H1 (cell line): ENCODE data around the gene PUS3. TPM values are rescaled to one million over a fixed set of nuclear protein-coding genes. Genes with fewer than 3 reads are reported as not detected.

Source experiments
- RBBP5 ChIP-seq: IDR thresholded peaks from 2 replicates; pipeline ENCODE4 v1.7.1; 2012; ENCODE audit warnings: low read depth, mild to moderate bottlenecking, inconsistent platforms, low read length, moderate library complexity, borderline replicate concordance
- polyA plus RNA-seq, 7 experiments: library from polyadenylated mRNA; depleted of rRNA in 3 of 7; stranded (reverse) in 5 of 7; unstranded in 2 of 7; fragments of >200 nt in 5 of 7; fragments of 200-250 nt in 2 of 7; gene quantifications; 1 replicate in 5 of 7; 2 replicates in 1 of 7; 4 replicates in 1 of 7; pipeline versions ENCODE4 v1.2.1 to v1.2.3, GENCODE V29; 2011 to 2013; ENCODE audit warnings: missing spikeins in 2 of 7, mixed read lengths in 2 of 7
- total RNA-seq: library from RNA; stranded (reverse); fragmentation: NEBNext Ultra II Directional; extraction: Animal tissue kit (Norgen Biotek cat#: 25700); gene quantifications from 2 replicates; pipeline ENCODE4 v1.2.1, GENCODE V29; 2021
- TF ChIP-seq, protein P1 (sequence below): IDR thresholded peaks from 2 replicates; pipeline ENCODE4 v1.6.1; 2011; ENCODE audit warnings: low read depth, mild to moderate bottlenecking, low read length; ENCODE audit not compliant: insufficient read depth

PUS3 gene
- total and polyA plus RNA-seq, 2 of the 8 experiments (the other 6 are each of a cell fraction or from before 2014, with no cell fraction given) = 8.7 to 22.6 TPM

DNA sequence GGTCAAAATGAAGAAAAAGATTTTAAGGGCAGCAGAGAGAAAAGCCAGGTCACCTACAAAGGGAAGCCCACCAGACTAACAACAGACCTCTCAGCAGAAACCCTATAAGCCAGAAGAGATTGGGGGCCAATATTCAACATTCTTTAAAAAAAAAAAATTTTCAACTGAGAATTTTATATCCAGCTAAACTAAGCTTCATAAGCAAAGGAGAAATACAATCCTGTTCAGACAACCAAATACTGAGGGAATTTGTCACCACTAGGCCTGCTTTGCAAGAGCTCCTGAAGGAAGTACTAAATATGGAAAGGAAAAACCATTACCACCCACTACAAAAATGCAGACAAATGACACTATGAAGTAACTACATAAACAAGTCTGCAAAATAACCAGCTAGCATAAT, 56.8 kb downstream of the PUS3 start (continued):
- TF ChIP-seq, protein P1, sequence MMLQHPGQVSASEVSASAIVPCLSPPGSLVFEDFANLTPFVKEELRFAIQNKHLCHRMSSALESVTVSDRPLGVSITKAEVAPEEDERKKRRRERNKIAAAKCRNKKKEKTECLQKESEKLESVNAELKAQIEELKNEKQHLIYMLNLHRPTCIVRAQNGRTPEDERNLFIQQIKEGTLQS = no peak
- TF ChIP-seq RBBP5 = no peak

Other genes starting within 250 kb of the PUS3 start
- not detected in 2 replicates for gene ACRV1, start 222.4 kb downstream of the PUS3 start, total RNA-seq
- gene ACRV1, start 222.4 kb downstream of the PUS3 start, polyA plus RNA-seq (2011; rRNA removed) = 0.06 TPM in 1 of 2 replicates, not detected in the other
- not detected in 2 replicates for gene PATE1, start 156.9 kb downstream of the PUS3 start, total RNA-seq
- gene PATE1, start 156.9 kb downstream of the PUS3 start, polyA plus RNA-seq (2011; rRNA removed) = not detected in 2 replicates
- gene PATE2, start 124.4 kb downstream of the PUS3 start, total RNA-seq = not detected in 2 replicates
- gene PATE2, start 124.4 kb downstream of the PUS3 start, polyA plus RNA-seq (2011; rRNA removed) = 0.14 TPM in 1 of 2 replicates, not detected in the other
- gene PATE3, start 115.1 kb downstream of the PUS3 start, total RNA-seq = not detected in 2 replicates
- gene PATE3, start 115.1 kb downstream of the PUS3 start, polyA plus RNA-seq (2011; rRNA removed) = not detected in 2 replicates
- gene PATE4, start 69.9 kb downstream of the PUS3 start, total RNA-seq = not detected in 2 replicates
- gene PATE4, start 69.9 kb downstream of the PUS3 start, polyA plus RNA-seq (2011; rRNA removed) = not detected in 2 replicates
- gene HYLS1, start 15.5 kb downstream of the PUS3 start, total RNA-seq = 11.6 and 12.6 TPM in 2 replicates
- gene HYLS1, start 15.5 kb downstream of the PUS3 start, polyA plus RNA-seq (2011; rRNA removed) = 2.3 and 5.1 TPM in 2 replicates
- 16.3 and 17.9 TPM in 2 replicates for gene DDX25, start 1.3 kb upstream of the PUS3 start, total RNA-seq
- 12.4 and 17.6 TPM in 2 replicates for gene DDX25, start 1.3 kb upstream of the PUS3 start, polyA plus RNA-seq (2011; rRNA removed)
- not detected in 2 replicates for gene VSIG10L2, start 42.8 kb upstream of the PUS3 start, total RNA-seq
- gene VSIG10L2, start 42.8 kb upstream of the PUS3 start, polyA plus RNA-seq (2011; rRNA removed) = not detected in 2 replicates
- gene CDON, start 159.7 kb upstream of the PUS3 start, total RNA-seq = 32.5 and 32.9 TPM in 2 replicates
- gene CDON, start 159.7 kb upstream of the PUS3 start, polyA plus RNA-seq (2011; rRNA removed) = 11.0 and 11.5 TPM in 2 replicates